Neural crest cell (in vitro differentiated cells): ENCODE results near the gene CAVIN2. TPM values are rescaled to one million over a fixed set of nuclear protein-coding genes. Genes with fewer than 3 reads are reported as not detected.
A peak's percentile ranks its signal among the peaks of the same experiment; 100 is the strongest.

Source experiments
- DNase-seq: peaks from one replicate; pipeline ENCODE4 v3.0.0; 2021; ENCODE audit warnings: low read depth, mixed read lengths, low spot score
- H3K27ac Mint-ChIP-seq: one replicate; pipeline ENCODE4 v1.8.0; 2021; ENCODE audit warnings: mild to moderate bottlenecking, mixed read lengths; ENCODE audit not compliant: unreplicated experiment
- H3K27me3 Mint-ChIP-seq: 2 replicates; pipeline ENCODE4 v1.8.0; 2021; ENCODE audit warnings: low read depth, mild to moderate bottlenecking, mixed read lengths
- H3K36me3 Mint-ChIP-seq: 2 replicates; pipeline ENCODE4 v1.8.0; 2021; ENCODE audit warnings: low read depth, mild to moderate bottlenecking, mixed read lengths
- H3K4me1 Mint-ChIP-seq: 2 replicates; pipeline ENCODE4 v1.8.0; 2021; ENCODE audit warnings: mixed read lengths
- H3K4me3 Mint-ChIP-seq: one replicate; pipeline ENCODE4 v1.8.0; 2021; ENCODE audit warnings: mild to moderate bottlenecking, mixed read lengths
- H3K9me3 Mint-ChIP-seq: 2 replicates; pipeline ENCODE4 v1.8.0; 2021; ENCODE audit warnings: mixed read lengths
- total RNA-seq: library from RNA; stranded (reverse); gene quantifications from 2 replicates; pipeline ENCODE4 v1.2.1, GENCODE V29; 2021
- TF ChIP-seq, protein P1 (sequence below): fragments of 200-600 bp; sonication (generic); conservative IDR thresholded peaks from 2 replicates; pipeline ENCODE4 v1.5.0; 2021; ENCODE audit warnings: antibody characterized with exemption, mild to moderate bottlenecking

Gene CAVIN2
- total RNA-seq, 1 donor from 2014 or later, result not detected

DNA sequence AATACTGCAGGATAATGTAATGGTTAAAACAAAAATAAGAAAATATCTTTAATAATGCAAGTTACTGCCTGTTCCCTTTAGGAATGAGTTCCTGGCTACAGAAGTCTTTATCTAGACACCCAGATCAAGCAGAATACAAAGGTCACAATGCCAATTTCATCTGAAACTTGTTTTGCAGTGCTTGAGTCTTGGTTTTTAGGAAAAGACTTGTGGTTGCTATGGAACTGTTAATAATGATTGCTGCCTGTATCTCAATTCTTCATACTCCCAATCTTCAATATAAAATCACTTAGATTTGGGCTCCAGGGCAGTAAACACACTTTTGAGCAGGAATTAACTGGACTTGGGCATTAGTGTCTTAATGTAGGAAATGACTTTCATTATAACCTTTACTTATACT lies 14.2 kb downstream of the CAVIN2 start:
- Mint-ChIP-seq H3K4me3 (no peak overlapping the region), H3K36me3 (no peaks in the 10 kb centered on the region), H3K4me1 (peaks cover 33% of the 10 kb centered on the region), H3K9me3 (no peaks in the 10 kb centered on the region), H3K27me3 (no peaks in the 10 kb centered on the region), H3K27ac (no peak overlapping the region)
- no peak for DNase-seq
- TF ChIP-seq, protein P1, sequence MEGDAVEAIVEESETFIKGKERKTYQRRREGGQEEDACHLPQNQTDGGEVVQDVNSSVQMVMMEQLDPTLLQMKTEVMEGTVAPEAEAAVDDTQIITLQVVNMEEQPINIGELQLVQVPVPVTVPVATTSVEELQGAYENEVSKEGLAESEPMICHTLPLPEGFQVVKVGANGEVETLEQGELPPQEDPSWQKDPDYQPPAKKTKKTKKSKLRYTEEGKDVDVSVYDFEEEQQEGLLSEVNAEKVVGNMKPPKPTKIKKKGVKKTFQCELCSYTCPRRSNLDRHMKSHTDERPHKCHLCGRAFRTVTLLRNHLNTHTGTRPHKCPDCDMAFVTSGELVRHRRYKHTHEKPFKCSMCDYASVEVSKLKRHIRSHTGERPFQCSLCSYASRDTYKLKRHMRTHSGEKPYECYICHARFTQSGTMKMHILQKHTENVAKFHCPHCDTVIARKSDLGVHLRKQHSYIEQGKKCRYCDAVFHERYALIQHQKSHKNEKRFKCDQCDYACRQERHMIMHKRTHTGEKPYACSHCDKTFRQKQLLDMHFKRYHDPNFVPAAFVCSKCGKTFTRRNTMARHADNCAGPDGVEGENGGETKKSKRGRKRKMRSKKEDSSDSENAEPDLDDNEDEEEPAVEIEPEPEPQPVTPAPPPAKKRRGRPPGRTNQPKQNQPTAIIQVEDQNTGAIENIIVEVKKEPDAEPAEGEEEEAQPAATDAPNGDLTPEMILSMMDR, result no peak

DNA sequence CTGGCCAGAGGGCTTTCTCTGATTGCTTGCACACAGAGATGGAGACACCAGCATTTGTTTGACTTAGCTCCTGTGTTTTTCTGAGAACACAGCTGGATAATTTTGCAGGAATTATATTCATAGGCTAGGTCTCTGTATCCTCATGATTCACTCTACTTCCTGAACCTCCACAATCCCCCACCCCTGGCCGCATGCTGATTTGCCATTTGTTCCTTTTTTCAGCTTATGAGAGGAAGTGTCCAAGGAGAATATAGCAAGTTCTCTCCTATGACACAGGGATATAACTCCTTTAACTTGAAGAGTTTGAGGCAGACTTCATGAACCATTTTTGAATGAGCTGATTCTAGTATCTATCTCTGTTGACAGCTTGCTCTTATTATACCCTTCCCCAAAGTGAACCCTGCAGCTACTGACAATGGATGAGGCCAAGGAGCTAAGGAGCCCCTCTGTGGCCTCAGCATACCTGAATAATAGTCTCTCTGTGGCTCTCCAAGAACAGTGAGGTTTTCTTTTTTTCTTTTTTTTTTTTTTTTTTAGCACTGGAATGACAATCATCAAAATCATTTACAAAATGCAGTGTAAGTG lies 15.4 kb downstream of the CAVIN2 start:
- Mint-ChIP-seq H3K4me1 (peaks cover 33% of the 10 kb centered on the region), H3K27me3 (no peaks in the 10 kb centered on the region), H3K9me3 (no peaks in the 10 kb centered on the region), H3K4me3 (no peak overlapping the region), H3K36me3 (no peaks in the 10 kb centered on the region), H3K27ac (no peak overlapping the region)
- DNase-seq, result no peak
- TF ChIP-seq, protein P1, result no peak

DNA sequence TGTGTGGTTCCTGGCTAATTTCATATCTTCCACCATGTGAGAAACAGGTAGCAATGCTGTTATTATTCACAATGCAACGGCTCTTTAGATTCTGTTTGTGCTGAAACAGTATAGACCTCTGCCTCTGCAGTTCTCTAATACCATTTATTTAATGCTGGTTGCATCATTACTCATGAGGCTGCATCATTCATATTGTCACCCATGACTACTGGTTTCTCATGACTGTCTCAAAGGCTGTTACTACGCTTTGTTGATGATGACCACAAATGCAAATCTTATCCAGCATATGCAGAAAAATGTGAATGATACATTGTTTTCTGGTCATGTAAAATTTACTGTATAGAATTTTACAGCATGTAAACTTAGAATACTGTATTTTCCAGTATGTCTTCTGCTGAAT lies 22.5 kb downstream of the CAVIN2 start:
- Mint-ChIP-seq H3K27ac (no peak overlapping the region), H3K27me3 (no peaks in the 10 kb centered on the region), H3K4me1 (peaks cover 7% of the 10 kb centered on the region), H3K36me3 (no peaks in the 10 kb centered on the region), H3K4me3 (no peak overlapping the region), H3K9me3 (peaks cover 2% of the 10 kb centered on the region)
- TF ChIP-seq, protein P1, result no peak
- DNase-seq, result no peak

DNA sequence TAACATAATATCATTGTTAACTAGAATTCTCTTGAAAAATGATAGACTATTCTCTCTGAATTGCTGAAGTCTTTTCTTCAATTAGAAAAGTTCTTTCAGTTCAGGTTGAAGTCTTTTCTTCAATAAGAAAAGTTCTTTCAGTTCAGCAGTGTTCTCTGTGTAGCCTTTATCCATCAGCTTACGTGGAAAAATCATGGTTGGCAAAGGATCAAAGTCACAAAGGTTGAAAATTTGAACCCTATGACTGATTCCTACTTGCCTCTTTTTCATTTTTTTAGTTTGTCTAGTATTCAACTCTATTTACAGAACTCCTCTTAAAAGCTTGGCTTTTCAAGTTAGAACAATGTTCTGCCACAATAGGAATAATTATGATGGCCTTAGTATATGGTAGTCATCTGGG lies 25.8 kb downstream of the CAVIN2 start:
- no peak overlapping the region for H3K4me3 Mint-ChIP-seq
- peaks cover 18% of the 10 kb centered on the region for H3K4me1 Mint-ChIP-seq
- DNase-seq, result no peak
- H3K9me3 Mint-ChIP-seq, result peaks cover 2% of the 10 kb centered on the region
- TF ChIP-seq, protein P1, result no peak
- no peaks in the 10 kb centered on the region for H3K27me3 Mint-ChIP-seq
- no peak overlapping the region for H3K27ac Mint-ChIP-seq
- H3K36me3 Mint-ChIP-seq, result no peaks in the 10 kb centered on the region

DNA sequence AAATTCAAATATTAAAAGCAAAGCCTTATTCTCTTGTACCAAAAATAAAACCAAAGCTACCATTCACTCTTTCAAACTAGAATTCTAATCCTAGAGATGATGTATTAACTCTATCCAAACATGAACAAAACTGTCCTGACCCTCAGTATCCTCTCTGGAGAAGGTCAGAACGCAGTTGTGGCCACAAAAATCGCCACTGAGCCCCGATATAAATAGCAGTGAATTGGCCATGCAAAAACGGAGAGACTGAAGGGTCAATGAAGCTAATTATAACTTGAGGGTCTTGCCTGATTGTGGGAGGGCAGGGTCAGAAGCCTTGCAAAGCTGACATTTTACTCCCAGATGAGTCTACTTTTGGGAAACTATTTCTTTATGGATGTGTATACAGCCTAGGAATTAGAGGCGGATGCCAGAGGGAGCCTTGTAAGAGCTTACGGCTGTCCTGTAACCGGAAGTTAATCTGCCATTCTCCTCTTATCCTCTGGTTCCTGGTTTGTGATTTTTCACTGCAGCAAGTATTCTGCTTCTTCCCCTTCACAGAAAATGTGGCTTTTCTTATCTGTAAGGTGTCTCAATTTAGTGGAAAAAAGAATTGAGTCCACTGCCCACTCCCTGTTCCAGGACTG lies 28.1 kb downstream of the CAVIN2 start:
- TF ChIP-seq, protein P1, result no peak
- Mint-ChIP-seq H3K4me1 (peaks cover 18% of the 10 kb centered on the region), H3K4me3 (no peak overlapping the region), H3K36me3 (no peaks in the 10 kb centered on the region), H3K27ac (peak overlapping the region; percentile 75), H3K27me3 (no peaks in the 10 kb centered on the region), H3K9me3 (peaks cover 2% of the 10 kb centered on the region)
- no peak for DNase-seq
